IPS-18a (cell line): ENCODE results near the gene OVCA2.

Source experiments
- H3K27ac ChIP-seq: one replicate; pipeline ENCODE4 v1.5.1; 2013; ENCODE audit warnings: low read length
- H3K27me3 ChIP-seq: one replicate; pipeline ENCODE4 v1.6.1; 2013; ENCODE audit warnings: mild to moderate bottlenecking, low read length; ENCODE audit not compliant: control insufficient read depth, insufficient read depth
- H3K36me3 ChIP-seq: one replicate; pipeline ENCODE4 v1.6.1; 2013; ENCODE audit warnings: low read depth, low read length; ENCODE audit not compliant: control insufficient read depth
- H3K4me1 ChIP-seq: one replicate; pipeline ENCODE4 v1.6.1; 2013; ENCODE audit warnings: low read depth, low read length; ENCODE audit not compliant: control insufficient read depth
- H3K4me3 ChIP-seq: one replicate; pipeline ENCODE4 v1.5.1; 2013; ENCODE audit warnings: low read length
- H3K9ac ChIP-seq: one replicate; pipeline ENCODE4 v1.6.1; 2013; ENCODE audit warnings: mild to moderate bottlenecking, low read length, moderate library complexity
- H3K9me3 ChIP-seq: one replicate; pipeline ENCODE4 v1.6.1; 2013; ENCODE audit warnings: low read depth, low read length; ENCODE audit not compliant: control insufficient read depth

Gene OVCA2

GRCh38 chr17:2058586-2059546, 17.0 kb downstream of the OVCA2 start:
- H3K4me1 ChIP-seq: peaks cover 16% of the 10 kb centered on the region
- no peak overlapping the region for H3K9ac ChIP-seq
- peak overlapping the region; percentile 37 for H3K4me3 ChIP-seq
- H3K27ac ChIP-seq: no peak overlapping the region
- no peaks in the 10 kb centered on the region for H3K9me3 ChIP-seq
- no peaks in the 10 kb centered on the region for H3K36me3 ChIP-seq
- peaks cover 57% of the 10 kb centered on the region for H3K27me3 ChIP-seq

DNA sequence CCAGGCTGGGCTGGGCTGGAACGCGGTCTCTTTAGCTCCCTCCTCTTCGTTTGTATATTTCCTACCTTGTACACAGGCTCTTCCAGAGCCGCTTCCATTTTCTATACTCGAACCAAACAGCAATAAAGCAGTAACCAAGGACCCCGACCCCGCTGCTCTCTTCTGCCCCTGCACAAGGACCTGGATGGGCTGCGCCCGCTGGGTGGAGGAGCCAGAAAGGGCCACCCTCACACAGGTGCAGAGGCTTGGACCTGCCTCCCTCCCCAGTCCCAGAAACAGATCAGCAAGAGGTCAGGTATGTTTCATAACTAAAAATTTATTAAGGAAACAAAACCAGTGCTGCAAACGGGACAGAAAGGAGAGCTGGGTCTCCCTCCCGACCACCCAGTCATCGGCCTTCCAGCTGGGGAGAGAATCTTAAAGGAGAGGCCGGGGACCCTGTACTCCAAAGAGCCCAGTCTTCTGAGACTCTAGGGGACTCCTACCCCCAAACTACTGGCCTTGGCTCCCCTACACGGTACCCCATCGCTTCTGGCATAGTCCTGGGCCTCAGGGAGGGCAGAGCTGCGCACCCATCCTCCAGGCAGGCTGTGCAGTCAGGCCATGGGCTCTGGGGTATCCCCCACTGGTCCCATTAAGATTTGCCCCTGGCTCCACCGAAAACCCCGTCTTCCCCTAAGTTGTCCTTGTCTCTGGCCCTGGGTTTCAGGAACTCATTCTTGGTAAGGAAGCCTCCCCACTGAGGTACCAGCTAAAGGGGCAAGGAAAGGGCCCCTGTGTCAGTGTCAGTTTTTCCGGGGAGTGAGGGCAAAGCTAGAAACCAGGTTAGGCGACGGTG, 17.9 kb downstream of the OVCA2 start:
- no peak overlapping the region for H3K27ac ChIP-seq
- no peak overlapping the region for H3K9ac ChIP-seq
- peaks cover 48% of the 10 kb centered on the region for H3K27me3 ChIP-seq
- no peaks in the 10 kb centered on the region for H3K36me3 ChIP-seq
- no peaks in the 10 kb centered on the region for H3K9me3 ChIP-seq
- H3K4me1 ChIP-seq: peaks cover 16% of the 10 kb centered on the region
- no peak overlapping the region for H3K4me3 ChIP-seq

GRCh38 chr17:2060385-2060658, 18.5 kb downstream of the OVCA2 start:
- Histone ChIP-seq H3K4me3 (no peak overlapping the region), H3K27ac (no peak overlapping the region), H3K4me1 (peaks cover 16% of the 10 kb centered on the region)

GRCh38 chr17:2060681-2061440, 19.0 kb downstream of the OVCA2 start:
- peaks cover 16% of the 10 kb centered on the region for H3K4me1 ChIP-seq
- no peak overlapping the region for H3K4me3 ChIP-seq
- H3K9ac ChIP-seq: no peak overlapping the region
- no peaks in the 10 kb centered on the region for H3K9me3 ChIP-seq
- H3K27ac ChIP-seq: no peak overlapping the region
- no peaks in the 10 kb centered on the region for H3K36me3 ChIP-seq
- peaks cover 37% of the 10 kb centered on the region for H3K27me3 ChIP-seq

More at GRCh38 chr17:2060385-2060658, 18.5 kb downstream of the OVCA2 start:
- Histone ChIP-seq H3K27me3 (peaks cover 42% of the 10 kb centered on the region), H3K36me3 (no peaks in the 10 kb centered on the region), H3K9me3 (no peaks in the 10 kb centered on the region), H3K9ac (no peak overlapping the region)

DNA sequence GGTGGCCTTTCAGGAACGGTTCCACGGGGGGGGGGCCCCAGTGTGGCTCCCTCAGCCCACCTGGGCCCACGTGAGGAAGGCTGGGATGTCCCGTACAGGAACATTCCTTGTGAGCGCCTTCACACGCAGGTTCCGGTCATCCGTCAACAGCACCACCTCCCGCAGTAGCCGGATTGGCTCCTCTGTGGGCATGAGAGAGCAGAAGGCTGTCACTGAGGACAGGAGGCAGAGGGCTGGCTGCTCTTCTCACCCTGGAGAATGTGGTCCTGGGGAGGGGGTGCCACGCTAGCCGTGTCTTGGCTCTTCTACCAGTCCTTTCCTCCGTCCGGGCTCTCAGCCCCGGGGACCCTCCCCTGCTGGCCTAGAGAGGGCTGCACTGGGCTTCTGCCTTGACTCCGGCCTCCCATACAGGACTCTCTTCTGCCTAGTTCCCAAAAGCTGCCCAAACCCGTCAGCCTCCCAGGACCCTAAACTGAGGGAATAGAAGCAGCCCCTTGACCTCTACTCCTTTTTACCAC, 19.7 kb downstream of the OVCA2 start:
- Histone ChIP-seq H3K9me3 (no peaks in the 10 kb centered on the region), H3K9ac (no peak overlapping the region), H3K4me1 (peaks cover 16% of the 10 kb centered on the region), H3K27ac (no peak overlapping the region), H3K4me3 (no peak overlapping the region), H3K36me3 (no peaks in the 10 kb centered on the region), H3K27me3 (peaks cover 31% of the 10 kb centered on the region)

- Histone ChIP-seq H3K4me3 (no peak overlapping the region), H3K36me3 (no peaks in the 10 kb centered on the region), H3K9me3 (no peaks in the 10 kb centered on the region), H3K9ac (no peak overlapping the region), H3K4me1 (peaks cover 16% of the 10 kb centered on the region), H3K27ac (no peak overlapping the region), H3K27me3 (peaks cover 26% of the 10 kb centered on the region)
Measured at GRCh38 chr17:2062571-2063183, 20.9 kb downstream of the OVCA2 start.

- Histone ChIP-seq H3K27ac (no peak overlapping the region), H3K9me3 (no peaks in the 10 kb centered on the region), H3K9ac (no peak overlapping the region), H3K36me3 (no peaks in the 10 kb centered on the region), H3K4me3 (no peak overlapping the region), H3K27me3 (peaks cover 18% of the 10 kb centered on the region), H3K4me1 (peaks cover 16% of the 10 kb centered on the region)
Measured at GRCh38 chr17:2063261-2064146, 21.7 kb downstream of the OVCA2 start.

- no peak overlapping the region for H3K27ac ChIP-seq
- H3K4me3 ChIP-seq: no peak overlapping the region
- peaks cover 16% of the 10 kb centered on the region for H3K4me1 ChIP-seq
- H3K9me3 ChIP-seq: no peaks in the 10 kb centered on the region
- peaks cover 12% of the 10 kb centered on the region for H3K27me3 ChIP-seq
- no peak overlapping the region for H3K9ac ChIP-seq
- H3K36me3 ChIP-seq: no peaks in the 10 kb centered on the region
Measured at GRCh38 chr17:2064147-2064489, 22.3 kb downstream of the OVCA2 start.

- Histone ChIP-seq H3K27me3 (peaks cover 7% of the 10 kb centered on the region), H3K27ac (no peak overlapping the region), H3K4me3 (no peak overlapping the region), H3K9me3 (no peaks in the 10 kb centered on the region), H3K9ac (no peak overlapping the region), H3K36me3 (no peaks in the 10 kb centered on the region), H3K4me1 (peaks cover 16% of the 10 kb centered on the region)
Measured at GRCh38 chr17:2064520-2064971, 22.7 kb downstream of the OVCA2 start.

DNA sequence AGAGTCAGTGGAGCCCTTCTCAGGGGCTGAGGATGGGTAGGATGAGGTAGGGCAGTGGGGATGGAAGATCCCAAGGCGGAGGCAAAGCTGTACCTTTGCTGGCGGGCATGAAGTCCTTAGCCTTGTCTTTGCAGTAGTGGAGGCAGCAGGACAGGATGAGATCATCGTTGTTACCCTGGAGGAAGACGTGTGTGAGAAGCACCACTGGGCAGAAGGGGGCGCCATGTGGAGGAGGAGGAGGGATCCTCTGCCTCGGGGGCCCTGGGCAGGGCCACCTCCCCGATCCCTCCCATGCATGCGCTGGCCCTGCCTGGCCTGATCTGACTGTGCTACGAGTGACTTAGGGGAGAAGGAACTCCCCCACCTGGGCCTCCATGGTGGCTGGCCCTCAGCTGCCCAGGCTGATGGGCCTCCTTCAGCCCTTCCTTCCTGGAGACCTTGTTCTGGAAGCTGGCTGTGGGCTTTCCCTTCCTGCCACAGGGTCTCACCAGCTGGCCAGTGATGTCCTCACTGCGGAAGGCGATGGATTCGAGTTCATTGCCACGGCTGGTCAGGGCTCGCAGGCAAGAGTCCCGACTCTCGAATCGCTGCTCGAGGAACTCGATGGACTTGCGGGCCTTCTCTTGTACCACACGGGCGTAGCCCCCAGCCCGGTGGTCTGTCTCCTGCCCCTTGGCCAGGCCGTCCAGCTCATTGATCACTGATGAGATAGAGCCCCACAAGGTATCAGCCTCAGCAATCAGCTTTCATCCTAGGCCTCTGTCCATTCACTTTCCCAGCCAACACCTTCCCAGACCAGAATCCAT, 23.4 kb downstream of the OVCA2 start:
- Histone ChIP-seq H3K4me1 (peaks cover 16% of the 10 kb centered on the region), H3K4me3 (no peak overlapping the region), H3K27ac (no peak overlapping the region), H3K27me3 (peaks cover under 1% of the 10 kb centered on the region), H3K9me3 (no peaks in the 10 kb centered on the region), H3K9ac (no peak overlapping the region), H3K36me3 (no peaks in the 10 kb centered on the region)
